NB4 (cell line): ENCODE measurements around the gene KCNC1.

Experiments
- MYC ChIP-seq: IDR thresholded peaks from 2 replicates; pipeline ENCODE4 v1.6.1; 2011; ENCODE audit warnings: low read depth, low read length
- POLR2A ChIP-seq: IDR thresholded peaks from 2 replicates; pipeline ENCODE4 v1.6.1; 2011; ENCODE audit warnings: mild to moderate bottlenecking; ENCODE audit not compliant: insufficient read length; ENCODE audit errors: extremely low read depth
- TF ChIP-seq, protein P1 (sequence below): IDR thresholded peaks from one replicate; pipeline ENCODE4 v1.5.1; 2012; ENCODE audit warnings: low read depth, low read length

- TF ChIP-seq, protein P1, sequence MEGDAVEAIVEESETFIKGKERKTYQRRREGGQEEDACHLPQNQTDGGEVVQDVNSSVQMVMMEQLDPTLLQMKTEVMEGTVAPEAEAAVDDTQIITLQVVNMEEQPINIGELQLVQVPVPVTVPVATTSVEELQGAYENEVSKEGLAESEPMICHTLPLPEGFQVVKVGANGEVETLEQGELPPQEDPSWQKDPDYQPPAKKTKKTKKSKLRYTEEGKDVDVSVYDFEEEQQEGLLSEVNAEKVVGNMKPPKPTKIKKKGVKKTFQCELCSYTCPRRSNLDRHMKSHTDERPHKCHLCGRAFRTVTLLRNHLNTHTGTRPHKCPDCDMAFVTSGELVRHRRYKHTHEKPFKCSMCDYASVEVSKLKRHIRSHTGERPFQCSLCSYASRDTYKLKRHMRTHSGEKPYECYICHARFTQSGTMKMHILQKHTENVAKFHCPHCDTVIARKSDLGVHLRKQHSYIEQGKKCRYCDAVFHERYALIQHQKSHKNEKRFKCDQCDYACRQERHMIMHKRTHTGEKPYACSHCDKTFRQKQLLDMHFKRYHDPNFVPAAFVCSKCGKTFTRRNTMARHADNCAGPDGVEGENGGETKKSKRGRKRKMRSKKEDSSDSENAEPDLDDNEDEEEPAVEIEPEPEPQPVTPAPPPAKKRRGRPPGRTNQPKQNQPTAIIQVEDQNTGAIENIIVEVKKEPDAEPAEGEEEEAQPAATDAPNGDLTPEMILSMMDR, result no peak
- no peak for TF ChIP-seq POLR2A
- no peak for TF ChIP-seq MYC
Measured at GRCh38 chr11:17700991-17701390, 33.6 kb upstream of the KCNC1 start.
